ENCODE results near the gene PLCL2.

- TF ChIP-seq CTCF (IDR thresholded peaks at IDR 0.05), result no peak
- no peak for TF ChIP-seq POLR2AphosphoS5 (IDR thresholded peaks at IDR 0.05; ENCODE audit: insufficient read depth in 1 of 2, low read depth in 1 of 2)
- no peak for TF ChIP-seq POLR2A (IDR thresholded peaks at IDR 0.05)
These were observed 25.5 kb downstream of the PLCL2 start for GRCh38 chr3:16910207-16910606.

All from vagina (tissue), 2 donors.